Transverse colon (tissue), 4 donors: ENCODE measurements around the gene LYPD6B. TPM values are rescaled to one million over a fixed set of nuclear protein-coding genes. Genes with fewer than 3 reads are reported as not detected.

Source experiments
- DNase-seq: peaks from one replicate; pipeline ENCODE4 v3.0.0-alpha.2; 2019
- H3K27ac ChIP-seq, 4 donors: fragments of 200-600 bp; sonication (generic); 2 replicates each; pipeline ENCODE4 v1.5.1; 2016 to 2018; ENCODE audit warnings: inconsistent platforms in 4 of 4
- H3K27me3 ChIP-seq: fragments of 200-600 bp; sonication (generic); 2 replicates; pipeline ENCODE4 v1.5.1; 2017; ENCODE audit warnings: inconsistent platforms
- H3K36me3 ChIP-seq, 4 donors: fragments of 200-600 bp; sonication (generic); 2 replicates each; pipeline ENCODE4 v1.5.1; 2017 to 2019; ENCODE audit warnings: inconsistent platforms in 4 of 4
- H3K4me1 ChIP-seq, 4 donors: fragments of 200-600 bp; sonication (generic); 2 replicates each; pipeline ENCODE4 v1.5.1; 2017 to 2020; ENCODE audit warnings: inconsistent platforms in 4 of 4
- H3K4me3 ChIP-seq, 4 donors: fragments of 200-600 bp; sonication (generic); 1 replicate in 1 of 4; 2 replicates in 3 of 4; pipeline versions ENCODE4 v1.5.1 to v1.6.1; 2017 to 2019; ENCODE audit warnings: inconsistent platforms in 4 of 4
- H3K9me3 ChIP-seq, 2 donors: fragments of 200-600 bp; sonication (generic); 2 replicates each; pipeline ENCODE4 v1.5.1; 2017 to 2019; ENCODE audit warnings: inconsistent platforms in 2 of 2
- CTCF ChIP-seq, 5 experiments: fragments of 200-600 bp in 3 of 5; fragments of 450-650 bp in 2 of 5; sonication (generic) in 3 of 5; IDR thresholded peaks; 1 replicate in 2 of 5; 2 replicates in 3 of 5; pipeline ENCODE4 v1.5.1; 2016 to 2017; ENCODE audit warnings: antibody characterized with exemption in 5 of 5, inconsistent platforms in 3 of 5, mild to moderate bottlenecking in 2 of 5, moderate library complexity in 1 of 5
- EP300 ChIP-seq: sonication (generic); formaldehyde crosslinking; IDR thresholded peaks from one replicate; pipeline ENCODE4 v1.6.1; 2017; ENCODE audit warnings: antibody characterized with exemption, low read depth
- POLR2A ChIP-seq: fragments of 450-650 bp; IDR thresholded peaks from one replicate; pipeline ENCODE4 v1.6.1; 2016; ENCODE audit warnings: antibody characterized with exemption, mild to moderate bottlenecking, moderate library complexity
- POLR2AphosphoS5 ChIP-seq, 3 donors: sonication (generic); formaldehyde crosslinking; IDR thresholded peaks; one replicate each; pipeline ENCODE4 v1.6.1; 2016; ENCODE audit warnings: antibody characterized with exemption in 3 of 3
- WGBS, 2 donors: methylation state at CpG; one replicate each; pipeline ENCODE4 v1.1.5; 2018; ENCODE audit warnings: low coverage in 1 of 2; 5-methylcytosine and 5-hydroxymethylcytosine counted together
- in situ Hi-C, 4 donors: fragments of 200-750 bp; cut with MboI; loops; one replicate each; pipeline versions ENCODE4 v1.15.0 to v1.15.1; 2017; ENCODE audit warnings: low sequenced_read_pairs in 3 of 4, low pct_ligation_motif_present in 1 of 4, low pct_unique_long_range_greater_than_20kb in 1 of 4
- intact Hi-C: fragments of 100-400 bp; cut with DNase I; formaldehyde crosslinking; loops from one replicate; pipeline ENCODE4 v1.15.1; 2023; ENCODE audit warnings: low total_unique reads
- total RNA-seq, 4 donors: library from RNA; depleted of rRNA; stranded (reverse); fragments of >200 nt; gene quantifications; one replicate each; pipeline ENCODE4 v1.1.0, GENCODE V29; 2016

LYPD6B gene
- total RNA-seq, 4 donors from 2014 or later, result 1.1 to 3.1 (median 2.6) TPM; not detected in 1

DNA sequence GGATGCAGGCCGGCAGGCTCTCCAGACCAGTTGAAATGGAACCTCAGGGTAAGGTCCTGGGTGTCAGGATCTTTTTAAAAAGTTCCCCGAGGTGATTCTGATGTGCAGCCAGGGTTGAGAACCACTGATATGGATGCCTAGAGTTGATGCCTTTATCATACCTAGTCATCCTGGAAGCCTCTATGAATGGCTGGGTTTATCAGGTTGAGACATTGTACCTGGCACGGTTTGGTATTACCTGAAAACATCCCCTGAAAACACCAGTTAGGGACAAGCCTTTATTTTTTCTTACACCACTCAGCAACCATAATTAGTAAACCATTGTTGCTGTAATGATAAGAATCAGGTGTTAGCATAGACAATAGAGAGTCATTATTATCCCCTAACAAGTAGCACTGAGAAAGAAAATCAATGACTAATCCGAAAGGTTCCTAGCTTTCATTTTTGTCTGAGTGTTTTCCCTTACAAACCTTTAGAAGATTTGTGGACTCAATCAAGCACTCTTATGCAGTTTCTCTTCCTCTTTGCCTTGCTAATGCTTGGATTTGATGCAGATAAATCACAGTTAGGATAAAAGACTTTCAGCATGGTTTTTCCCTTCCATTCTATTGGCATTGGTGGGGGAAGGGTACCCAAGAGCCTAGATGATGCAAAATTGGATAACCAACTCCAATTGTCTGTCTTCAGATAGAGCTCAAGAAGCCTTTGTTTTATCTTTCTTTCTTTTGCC is 175.4 kb downstream of the LYPD6B start:
- H3K27ac ChIP-seq, result no peak overlapping the region
- no peaks in the 10 kb centered on the region for H3K9me3 ChIP-seq
- H3K27me3 ChIP-seq, result no peaks in the 10 kb centered on the region
- no peak for TF ChIP-seq POLR2A
- TF ChIP-seq POLR2AphosphoS5 (IDR thresholded peaks at IDR 0.05), result no peak
- TF ChIP-seq CTCF (IDR thresholded peaks at IDR 0.05), result no peak
- TF ChIP-seq EP300, result no peak
- H3K4me3 ChIP-seq, result no peak overlapping the region
- in situ Hi-C loops, result no loop called here
- DNase-seq, result no peak
- 91 to 92% methylated on average over 1 to 4 of the region's 4 CpGs for WGBS, 2 donors
- intact Hi-C loops, result no loop called here
- peaks cover 0 to 3% (median 0%) of the 10 kb centered on the region in 4 donors for H3K4me1 ChIP-seq
- H3K36me3 ChIP-seq, result no peaks in the 10 kb centered on the region

GRCh38 chr2:149218497-149218896 is 180.0 kb downstream of the LYPD6B start:
- Histone ChIP-seq H3K27me3 (no peaks in the 10 kb centered on the region), H3K4me1 (peaks cover 0 to 6% (median 0%) of the 10 kb centered on the region in 4 donors), H3K27ac (no peak overlapping the region), H3K9me3 (no peaks in the 10 kb centered on the region), H3K4me3 (no peak overlapping the region), H3K36me3 (no peaks in the 10 kb centered on the region)
- TF ChIP-seq POLR2AphosphoS5 (IDR thresholded peaks at IDR 0.05), result no peak
- no peak for TF ChIP-seq CTCF (IDR thresholded peaks at IDR 0.05)
- TF ChIP-seq POLR2A, result no peak
- TF ChIP-seq EP300, result no peak
- no peak for DNase-seq
- intact Hi-C loops (no loop called here), in situ Hi-C loops (no loop called here)

- intact Hi-C loops, result no loop called here
- DNase-seq, result no peak
- Histone ChIP-seq H3K27me3 (no peaks in the 10 kb centered on the region), H3K4me1 (peaks cover 0 to 6% (median 0%) of the 10 kb centered on the region in 4 donors), H3K4me3 (no peak overlapping the region), H3K27ac (no peak overlapping the region), H3K36me3 (no peaks in the 10 kb centered on the region), H3K9me3 (no peaks in the 10 kb centered on the region)
- 72% methylated on average over 3 of the region's 3 CpGs; no CpG with 5 or more reads in 1 of the 2 donors for WGBS, 2 donors
- TF ChIP-seq EP300 (no peak), POLR2AphosphoS5 (IDR thresholded peaks at IDR 0.05) (no peak), POLR2A (no peak), CTCF (IDR thresholded peaks at IDR 0.05) (no peak)
- in situ Hi-C loops, result no loop called here
Measured at GRCh38 chr2:149219856-149220255, 181.4 kb downstream of the LYPD6B start.

DNA sequence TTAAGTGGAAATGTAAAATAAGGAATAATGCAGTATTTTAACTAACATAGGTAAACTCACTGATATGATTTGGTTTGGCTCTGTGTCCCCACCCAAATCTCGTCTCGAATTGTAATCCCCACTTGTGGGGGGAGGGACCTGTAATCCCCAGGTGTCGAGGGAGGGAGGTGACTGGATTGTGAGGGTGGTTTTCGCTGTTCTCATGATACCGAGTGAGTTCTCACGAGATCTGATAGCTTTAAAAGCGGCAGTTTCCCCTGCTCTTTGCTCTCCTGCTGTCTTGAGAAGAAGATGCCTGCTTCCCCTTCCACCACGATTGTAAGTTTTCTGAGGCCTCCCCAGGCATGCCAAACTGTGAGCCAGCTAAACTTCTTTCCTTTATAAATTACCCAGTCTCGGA is 182.5 kb downstream of the LYPD6B start:
- Histone ChIP-seq H3K9me3 (no peaks in the 10 kb centered on the region), H3K27me3 (no peaks in the 10 kb centered on the region), H3K4me1 (peaks cover 0 to 6% (median 0%) of the 10 kb centered on the region in 4 donors), H3K36me3 (no peaks in the 10 kb centered on the region), H3K27ac (no peak overlapping the region), H3K4me3 (no peak overlapping the region)
- intact Hi-C loops (no loop called here), in situ Hi-C loops (no loop called here)
- no peak for DNase-seq
- WGBS, 2 donors, result 75 to 80% methylated on average over 9 of the region's 9 CpGs
- TF ChIP-seq CTCF (IDR thresholded peaks at IDR 0.05) (no peak), EP300 (no peak), POLR2AphosphoS5 (IDR thresholded peaks at IDR 0.05) (no peak), POLR2A (no peak)
